ENCODE results near the gene SUPT3H. TPM values are rescaled to one million over a fixed set of nuclear protein-coding genes. Genes with fewer than 3 reads are reported as not detected.

Gene SUPT3H
- total and polyA plus RNA-seq, 7 experiments from 2014 or later: 8.0 to 16.0 (median 12.7) TPM

DNA sequence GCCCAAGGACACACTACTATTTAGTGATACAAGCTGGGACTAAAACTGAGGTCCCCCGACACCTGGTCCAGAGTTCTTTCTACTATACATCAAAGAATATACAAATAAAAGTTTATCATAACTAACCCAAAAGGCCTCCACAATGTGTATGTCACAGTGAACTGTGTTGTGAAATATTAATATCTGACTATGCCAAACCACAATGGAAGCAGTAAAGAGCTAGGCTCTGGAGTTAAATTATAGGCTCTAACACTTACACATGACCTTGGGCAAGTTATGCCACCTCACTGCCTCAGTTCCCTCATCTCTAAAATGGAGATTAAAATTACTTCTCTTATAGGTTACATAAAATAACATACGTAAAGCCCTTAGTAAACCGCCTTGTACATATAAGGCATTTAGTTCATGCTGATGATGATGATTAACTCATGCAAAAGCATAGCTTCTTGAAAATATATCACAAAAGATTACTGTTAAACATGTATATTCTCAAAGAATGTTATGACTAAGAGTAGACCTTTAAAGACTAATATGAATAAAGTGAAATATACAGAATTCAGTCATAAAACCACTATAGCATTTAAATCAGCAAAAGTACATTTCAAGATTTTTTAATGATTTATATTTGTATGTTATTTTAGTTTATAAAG is 5.7 kb downstream of the SUPT3H start:
- Mint-ChIP-seq H3K36me3 (peaks cover 0 to 14% (median 0%) of the 10 kb centered on the region in 5 donors), H3K4me3 (no peak overlapping the region), H3K4me1 (peaks cover 9 to 37% (median 23%) of the 10 kb centered on the region in 7 donors), H3K9me3 (no peaks in the 10 kb centered on the region), H3K27me3 (no peaks in the 10 kb centered on the region), H3K27ac (no peak overlapping the region)
- Histone ChIP-seq H3K27me3 (ENCODE audit: control insufficient read depth in 2 of 2, insufficient read depth in 2 of 2, low read length in 2 of 2) (no peaks in the 10 kb centered on the region), H3K27ac (ENCODE audit: low read depth, low read length) (no peak overlapping the region), H3K4me3 (ENCODE audit: low read length) (no peak overlapping the region), H3K4me1 (ENCODE audit: control insufficient read depth in 2 of 2, insufficient read depth in 2 of 2, low read length in 2 of 2) (peaks cover 0 to 7% of the 10 kb centered on the region in 2 donors), H3K36me3 (ENCODE audit: control insufficient read depth in 2 of 3, insufficient read depth in 3 of 3, low read length in 3 of 3) (no peaks in the 10 kb centered on the region), H3K9me3 (ENCODE audit: control insufficient read depth in 2 of 3, low read length in 3 of 3) (no peaks in the 10 kb centered on the region)
- ChIA-PET POLR2A (no interaction called here), CTCF (interaction anchor here (1.5 kb wide), 1 partner anchor 343 kb away, joined by 5 read pairs; no protein-coding TSS in a partner anchor)
- no peak for DNase-seq
- intact Hi-C loops (cut with micrococcal nuclease): loop anchor here in 1 of 2 donors (10.0 kb wide), 1 partner anchor 367 kb away; no protein-coding TSS in a partner anchor
- ATAC-seq: no peak

- no peak for DNase-seq
- no peaks in the 10 kb centered on the region for H3K4me1 ChIP-seq (ENCODE audit: control insufficient read depth in 2 of 2, insufficient read depth in 2 of 2, low read length in 2 of 2)
- H3K4me3 ChIP-seq (ENCODE audit: low read length): no peak overlapping the region
- H3K27ac ChIP-seq (ENCODE audit: low read depth, low read length): no peak overlapping the region
- no peaks in the 10 kb centered on the region for H3K9me3 ChIP-seq (ENCODE audit: control insufficient read depth in 2 of 3, low read length in 3 of 3)
- no peak overlapping the region for H3K4me3 Mint-ChIP-seq
- H3K27me3 Mint-ChIP-seq: no peaks in the 10 kb centered on the region
- peaks cover 0 to 25% (median 9%) of the 10 kb centered on the region in 7 donors for H3K4me1 Mint-ChIP-seq
- no peak for ATAC-seq
- peaks cover 0 to 14% (median 0%) of the 10 kb centered on the region in 5 donors for H3K36me3 Mint-ChIP-seq
- no peaks in the 10 kb centered on the region for H3K27me3 ChIP-seq (ENCODE audit: control insufficient read depth in 2 of 2, insufficient read depth in 2 of 2, low read length in 2 of 2)
- peak overlapping the region in 1 of 9 donors; percentile 20 for H3K27ac Mint-ChIP-seq
- ChIA-PET CTCF (interaction anchor here (2.0 kb wide), 1 partner anchor 9 kb away, joined by 5 read pairs; no protein-coding TSS in a partner anchor), POLR2A (interaction anchor here (0.6 kb wide), 1 partner anchor 68 kb away, joined by 3 read pairs; no protein-coding TSS in a partner anchor)
- intact Hi-C loops (cut with micrococcal nuclease): loop anchor here (2.0 to 10.0 kb wide), 2 partner anchors 19 to 365 kb away; no protein-coding TSS in a partner anchor
- H3K36me3 ChIP-seq (ENCODE audit: control insufficient read depth in 2 of 3, insufficient read depth in 3 of 3, low read length in 3 of 3): no peaks in the 10 kb centered on the region
- no peaks in the 10 kb centered on the region for H3K9me3 Mint-ChIP-seq
Measured at GRCh38 chr6:45369870-45370269, 7.9 kb downstream of the SUPT3H start.

DNA sequence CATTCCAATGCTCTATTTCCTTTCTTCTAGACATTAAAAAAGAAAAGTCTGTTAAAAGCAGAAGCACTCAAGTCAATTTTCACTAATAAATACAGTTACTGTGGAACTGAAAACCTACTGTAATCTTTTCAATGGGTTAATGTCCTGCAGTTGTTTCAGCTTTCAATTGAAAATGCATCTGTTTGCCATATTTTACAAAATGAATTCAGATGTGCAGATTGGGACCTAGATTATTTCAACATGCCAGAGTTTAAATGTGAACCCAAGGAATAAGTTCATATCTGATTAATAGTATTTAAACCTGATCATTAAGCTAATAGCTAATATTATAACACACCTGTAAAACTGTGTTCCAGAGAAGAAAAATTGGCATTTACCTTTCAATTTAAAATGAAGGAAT is 9.7 kb downstream of the SUPT3H start:
- Histone ChIP-seq H3K4me3 (ENCODE audit: low read length) (no peak overlapping the region), H3K27ac (ENCODE audit: low read depth, low read length) (no peak overlapping the region), H3K9me3 (ENCODE audit: control insufficient read depth in 2 of 3, low read length in 3 of 3) (no peaks in the 10 kb centered on the region), H3K4me1 (ENCODE audit: control insufficient read depth in 2 of 2, insufficient read depth in 2 of 2, low read length in 2 of 2) (no peaks in the 10 kb centered on the region), H3K36me3 (ENCODE audit: control insufficient read depth in 2 of 3, insufficient read depth in 3 of 3, low read length in 3 of 3) (no peaks in the 10 kb centered on the region), H3K27me3 (ENCODE audit: control insufficient read depth in 2 of 2, insufficient read depth in 2 of 2, low read length in 2 of 2) (no peaks in the 10 kb centered on the region)
- no peak overlapping the region for H3K27ac Mint-ChIP-seq
- POLR2A ChIA-PET: no interaction called here
- no peaks in the 10 kb centered on the region for H3K9me3 Mint-ChIP-seq
- no peaks in the 10 kb centered on the region for H3K27me3 Mint-ChIP-seq
- no peak overlapping the region for H3K4me3 Mint-ChIP-seq
- peaks cover 0 to 17% (median 0%) of the 10 kb centered on the region in 5 donors for H3K36me3 Mint-ChIP-seq
- ATAC-seq: no peak
- DNase-seq: no peak
- intact Hi-C loops (cut with micrococcal nuclease): loop anchor here in 1 of 2 donors (2.0 kb wide), 1 partner anchor 17 kb away; no protein-coding TSS in a partner anchor
- peaks cover 0 to 25% (median 8%) of the 10 kb centered on the region in 7 donors for H3K4me1 Mint-ChIP-seq
- CTCF ChIA-PET: no interaction called here

DNA sequence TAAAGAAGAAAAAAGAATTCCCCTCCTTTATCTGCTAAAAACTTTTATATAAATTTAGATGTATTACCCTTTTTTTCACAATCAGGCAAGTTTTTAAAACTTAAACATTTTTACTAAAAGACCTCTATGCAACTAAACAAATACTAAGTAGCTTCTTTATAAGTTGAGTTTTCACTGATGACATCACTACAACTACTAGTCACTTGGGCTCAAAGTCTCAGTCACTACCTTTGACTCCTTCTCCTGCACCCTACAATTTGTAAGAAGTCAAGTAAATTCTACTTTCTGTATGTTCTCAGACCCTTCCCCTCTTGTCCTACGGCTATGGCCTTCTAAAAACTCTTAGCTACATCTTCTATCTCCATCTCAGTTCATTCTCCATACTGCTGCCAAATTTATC is 11.2 kb downstream of the SUPT3H start:
- Mint-ChIP-seq H3K4me3 (no peak overlapping the region), H3K4me1 (peaks cover 0 to 27% (median 8%) of the 10 kb centered on the region in 7 donors), H3K36me3 (peaks cover 0 to 24% (median 0%) of the 10 kb centered on the region in 5 donors), H3K27me3 (no peaks in the 10 kb centered on the region), H3K9me3 (no peaks in the 10 kb centered on the region), H3K27ac (no peak overlapping the region)
- CTCF ChIA-PET: no interaction called here
- H3K4me1 ChIP-seq (ENCODE audit: control insufficient read depth in 2 of 2, insufficient read depth in 2 of 2, low read length in 2 of 2): no peaks in the 10 kb centered on the region
- POLR2A ChIA-PET: interaction anchor here (1.1 to 1.8 kb wide), 2 partner anchors 9 to 11 kb away, joined by 4 to 7 read pairs; partner anchors contain the start of gene SUPT3H
- ATAC-seq: no peak
- no peak for DNase-seq
- no peak overlapping the region for H3K27ac ChIP-seq (ENCODE audit: low read depth, low read length)
- no peaks in the 10 kb centered on the region for H3K27me3 ChIP-seq (ENCODE audit: control insufficient read depth in 2 of 2, insufficient read depth in 2 of 2, low read length in 2 of 2)
- intact Hi-C loops (cut with micrococcal nuclease): no loop called here
- H3K4me3 ChIP-seq (ENCODE audit: low read length): no peak overlapping the region
- no peaks in the 10 kb centered on the region for H3K36me3 ChIP-seq (ENCODE audit: control insufficient read depth in 2 of 3, insufficient read depth in 3 of 3, low read length in 3 of 3)
- no peaks in the 10 kb centered on the region for H3K9me3 ChIP-seq (ENCODE audit: control insufficient read depth in 2 of 3, low read length in 3 of 3)

- no peaks in the 10 kb centered on the region for H3K27me3 Mint-ChIP-seq
- CTCF ChIA-PET: no interaction called here
- H3K27ac ChIP-seq (ENCODE audit: low read depth, low read length): no peak overlapping the region
- no peaks in the 10 kb centered on the region for H3K4me1 ChIP-seq (ENCODE audit: control insufficient read depth in 2 of 2, insufficient read depth in 2 of 2, low read length in 2 of 2)
- H3K4me3 Mint-ChIP-seq: no peak overlapping the region
- peaks cover 0 to 22% (median 3%) of the 10 kb centered on the region in 5 donors for H3K36me3 Mint-ChIP-seq
- H3K9me3 Mint-ChIP-seq: no peaks in the 10 kb centered on the region
- H3K4me1 Mint-ChIP-seq: peaks cover 0 to 20% (median 5%) of the 10 kb centered on the region in 7 donors
- no peak overlapping the region for H3K4me3 ChIP-seq (ENCODE audit: low read length)
- ATAC-seq: peak; percentile 41
- H3K27me3 ChIP-seq (ENCODE audit: control insufficient read depth in 2 of 2, insufficient read depth in 2 of 2, low read length in 2 of 2): no peaks in the 10 kb centered on the region
- intact Hi-C loops (cut with micrococcal nuclease): no loop called here
- no peaks in the 10 kb centered on the region for H3K9me3 ChIP-seq (ENCODE audit: control insufficient read depth in 2 of 3, low read length in 3 of 3)
- H3K36me3 ChIP-seq (ENCODE audit: control insufficient read depth in 2 of 3, insufficient read depth in 3 of 3, low read length in 3 of 3): no peaks in the 10 kb centered on the region
- H3K27ac Mint-ChIP-seq: no peak overlapping the region
- POLR2A ChIA-PET: interaction anchor here (1.8 kb wide), 1 partner anchor 11 kb away, joined by 7 read pairs; no protein-coding TSS in a partner anchor
- no peak for DNase-seq
Measured at GRCh38 chr6:45365036-45365435, 12.7 kb downstream of the SUPT3H start.

GRCh38 chr6:45364466-45364865 is 13.3 kb downstream of the SUPT3H start:
- Histone ChIP-seq H3K4me1 (ENCODE audit: control insufficient read depth in 2 of 2, insufficient read depth in 2 of 2, low read length in 2 of 2) (no peaks in the 10 kb centered on the region), H3K27ac (ENCODE audit: low read depth, low read length) (no peak overlapping the region), H3K36me3 (ENCODE audit: control insufficient read depth in 2 of 3, insufficient read depth in 3 of 3, low read length in 3 of 3) (no peaks in the 10 kb centered on the region), H3K9me3 (ENCODE audit: control insufficient read depth in 2 of 3, low read length in 3 of 3) (no peaks in the 10 kb centered on the region), H3K27me3 (ENCODE audit: control insufficient read depth in 2 of 2, insufficient read depth in 2 of 2, low read length in 2 of 2) (no peaks in the 10 kb centered on the region), H3K4me3 (ENCODE audit: low read length) (no peak overlapping the region)
- no peak for DNase-seq
- no peaks in the 10 kb centered on the region for H3K27me3 Mint-ChIP-seq
- ChIA-PET CTCF (no interaction called here), POLR2A (interaction anchor here (2.2 kb wide), 1 partner anchor 13 kb away, joined by 8 read pairs; the partner anchor contains the start of gene SUPT3H)
- intact Hi-C loops (cut with micrococcal nuclease): no loop called here
- H3K9me3 Mint-ChIP-seq: no peaks in the 10 kb centered on the region
- peaks cover 0 to 16% (median 3%) of the 10 kb centered on the region in 5 donors for H3K36me3 Mint-ChIP-seq
- no peak overlapping the region for H3K27ac Mint-ChIP-seq
- peaks cover 0 to 15% (median 5%) of the 10 kb centered on the region in 7 donors for H3K4me1 Mint-ChIP-seq
- H3K4me3 Mint-ChIP-seq: no peak overlapping the region
- ATAC-seq: no peak

Data from naive thymus-derived CD4-positive, alpha-beta T cell (primary cell).